Thoracic aorta (tissue), 2 donors: ENCODE measurements around the gene NSMCE1. TPM values are rescaled to one million over a fixed set of nuclear protein-coding genes. Genes with fewer than 3 reads are reported as not detected.

Source experiments
- ATAC-seq: fragments of 150-250 bp; one replicate; pipeline ENCODE4 v1.8.0; 2017; ENCODE audit warnings: low read depth; ENCODE audit not compliant: insufficient number of reproducible peaks, low FRiP score
- DNase-seq: peaks from one replicate; pipeline ENCODE4 v3.0.0-alpha.2; 2020; ENCODE audit warnings: low spot score
- H3K27ac ChIP-seq, 2 donors: fragments of 200-600 bp; sonication (generic); 1 replicate in 1 of 2; 2 replicates in 1 of 2; pipeline ENCODE4 v1.5.1; 2016; ENCODE audit warnings: mild to moderate bottlenecking in 2 of 2, moderate library complexity in 2 of 2
- H3K27me3 ChIP-seq: fragments of 200-600 bp; sonication (generic); replicated peaks from 2 replicates; pipeline ENCODE4 v1.6.0; 2016; ENCODE audit warnings: mild to moderate bottlenecking; ENCODE audit not compliant: insufficient read depth
- H3K36me3 ChIP-seq: fragments of 200-600 bp; sonication (generic); one replicate; pipeline ENCODE4 v1.5.1; 2016
- H3K4me1 ChIP-seq, 2 donors: fragments of 200-600 bp; sonication (generic); 1 replicate in 1 of 2; 2 replicates in 1 of 2; pipeline versions ENCODE4 v1.5.1 to v1.6.0; 2016; ENCODE audit warnings: low read depth in 2 of 2, mild to moderate bottlenecking in 1 of 2; ENCODE audit not compliant: control insufficient read depth in 1 of 2
- H3K4me3 ChIP-seq: fragments of 200-600 bp; sonication (generic); 2 replicates; pipeline ENCODE4 v1.5.1; 2016; ENCODE audit warnings: mild to moderate bottlenecking
- H3K9me3 ChIP-seq: fragments of 200-600 bp; sonication (generic); 2 replicates; pipeline ENCODE4 v1.5.1; 2016
- total RNA-seq, 2 donors: library from RNA; depleted of rRNA; stranded (reverse); fragments of >200 nt; gene quantifications; one replicate each; pipeline versions ENCODE4 v1.1.0 to v1.2.3, GENCODE V29; 2016
- TF ChIP-seq, protein P1 (sequence below): fragments of 200-600 bp; sonication (generic); IDR thresholded peaks from one replicate; pipeline ENCODE4 v1.5.1; 2019; ENCODE audit warnings: antibody characterized with exemption

The NSMCE1 gene
- total RNA-seq, 2 donors from 2014 or later = 23.8 to 44.5 TPM

DNA sequence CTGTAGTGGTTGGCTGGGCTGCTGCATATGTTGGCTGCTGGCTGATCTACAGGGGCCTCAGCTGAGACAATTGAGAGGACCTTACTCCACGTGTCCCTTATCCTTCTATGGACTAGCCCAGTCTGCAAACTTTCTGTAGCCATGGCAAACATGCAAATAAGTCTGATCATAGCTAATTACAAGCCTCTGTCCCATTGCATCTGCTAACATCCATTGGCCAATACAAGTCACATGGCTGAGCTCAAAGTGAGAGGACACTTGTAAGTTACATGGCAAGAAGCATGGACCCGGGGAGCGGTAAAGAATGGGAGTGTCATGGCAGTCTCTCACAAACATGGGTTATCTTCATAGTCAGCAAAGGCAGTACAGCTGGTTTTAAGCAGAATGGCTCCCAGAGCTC lies 33.6 kb upstream of the NSMCE1 start:
- TF ChIP-seq, protein P1, sequence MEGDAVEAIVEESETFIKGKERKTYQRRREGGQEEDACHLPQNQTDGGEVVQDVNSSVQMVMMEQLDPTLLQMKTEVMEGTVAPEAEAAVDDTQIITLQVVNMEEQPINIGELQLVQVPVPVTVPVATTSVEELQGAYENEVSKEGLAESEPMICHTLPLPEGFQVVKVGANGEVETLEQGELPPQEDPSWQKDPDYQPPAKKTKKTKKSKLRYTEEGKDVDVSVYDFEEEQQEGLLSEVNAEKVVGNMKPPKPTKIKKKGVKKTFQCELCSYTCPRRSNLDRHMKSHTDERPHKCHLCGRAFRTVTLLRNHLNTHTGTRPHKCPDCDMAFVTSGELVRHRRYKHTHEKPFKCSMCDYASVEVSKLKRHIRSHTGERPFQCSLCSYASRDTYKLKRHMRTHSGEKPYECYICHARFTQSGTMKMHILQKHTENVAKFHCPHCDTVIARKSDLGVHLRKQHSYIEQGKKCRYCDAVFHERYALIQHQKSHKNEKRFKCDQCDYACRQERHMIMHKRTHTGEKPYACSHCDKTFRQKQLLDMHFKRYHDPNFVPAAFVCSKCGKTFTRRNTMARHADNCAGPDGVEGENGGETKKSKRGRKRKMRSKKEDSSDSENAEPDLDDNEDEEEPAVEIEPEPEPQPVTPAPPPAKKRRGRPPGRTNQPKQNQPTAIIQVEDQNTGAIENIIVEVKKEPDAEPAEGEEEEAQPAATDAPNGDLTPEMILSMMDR = no peak
- H3K27ac ChIP-seq = no peak overlapping the region
- no peaks in the 10 kb centered on the region for H3K36me3 ChIP-seq
- DNase-seq = no peak
- ATAC-seq = no peak
- no peaks in the 10 kb centered on the region for H3K27me3 ChIP-seq
- H3K4me3 ChIP-seq = no peak overlapping the region
- no peaks in the 10 kb centered on the region for H3K9me3 ChIP-seq
- no peaks in the 10 kb centered on the region for H3K4me1 ChIP-seq

DNA sequence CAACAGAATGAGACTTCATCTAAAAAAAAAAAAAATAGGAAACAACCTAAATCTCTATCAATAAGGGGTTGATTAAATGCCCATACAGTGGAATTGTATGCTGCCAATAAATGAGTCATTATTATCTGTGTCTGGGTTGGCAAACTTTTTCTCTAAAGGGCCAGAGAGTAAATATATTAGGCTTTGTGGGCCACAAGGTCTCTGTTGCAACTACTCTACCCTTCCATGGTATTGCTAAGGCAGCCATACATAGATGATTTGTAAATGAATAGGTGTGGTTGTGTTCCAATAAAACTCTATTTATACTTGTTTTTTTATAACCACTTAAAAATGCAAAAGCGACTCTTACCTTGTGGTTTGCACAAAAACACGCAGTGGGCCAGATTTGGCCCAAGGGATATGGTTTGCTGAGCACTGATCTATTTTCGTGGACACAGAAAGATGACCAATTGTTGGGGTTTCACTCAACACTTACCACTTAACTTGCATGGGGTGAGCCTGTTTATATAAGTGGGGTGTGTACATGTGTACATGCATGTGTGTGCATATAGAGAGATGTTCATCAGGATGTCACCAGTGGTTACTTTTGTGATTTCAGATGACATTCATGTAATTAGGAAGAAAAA lies 32.8 kb upstream of the NSMCE1 start:
- no peak overlapping the region for H3K27ac ChIP-seq
- no peak for DNase-seq
- H3K4me1 ChIP-seq = no peaks in the 10 kb centered on the region
- H3K9me3 ChIP-seq = no peaks in the 10 kb centered on the region
- no peaks in the 10 kb centered on the region for H3K27me3 ChIP-seq
- no peak overlapping the region for H3K4me3 ChIP-seq
- no peaks in the 10 kb centered on the region for H3K36me3 ChIP-seq
- TF ChIP-seq, protein P1 = no peak
- ATAC-seq = no peak

DNA sequence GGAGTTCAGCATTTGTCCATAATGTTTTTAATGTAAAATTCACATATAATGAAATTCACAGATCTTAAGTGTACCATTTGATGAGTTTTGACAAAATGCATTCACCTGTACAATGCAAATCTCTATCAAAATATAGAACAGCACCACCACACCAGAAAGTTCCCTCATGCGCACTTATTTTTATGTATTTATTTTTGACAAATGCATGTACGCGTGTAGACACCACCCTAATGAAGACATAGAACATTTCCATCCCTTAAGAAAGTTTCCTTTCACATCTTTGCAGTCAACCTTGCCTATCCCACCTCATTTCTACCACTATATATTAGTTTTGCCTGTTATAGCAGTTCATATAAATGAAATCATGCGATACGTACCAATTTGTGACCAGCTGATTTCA lies 29.6 kb upstream of the NSMCE1 start:
- H3K4me1 ChIP-seq = no peaks in the 10 kb centered on the region
- H3K9me3 ChIP-seq = no peaks in the 10 kb centered on the region
- ATAC-seq (no peak), DNase-seq (no peak)
- H3K27me3 ChIP-seq = no peaks in the 10 kb centered on the region
- TF ChIP-seq, protein P1 = no peak
- H3K27ac ChIP-seq = no peak overlapping the region
- H3K36me3 ChIP-seq = no peaks in the 10 kb centered on the region
- no peak overlapping the region for H3K4me3 ChIP-seq

DNA sequence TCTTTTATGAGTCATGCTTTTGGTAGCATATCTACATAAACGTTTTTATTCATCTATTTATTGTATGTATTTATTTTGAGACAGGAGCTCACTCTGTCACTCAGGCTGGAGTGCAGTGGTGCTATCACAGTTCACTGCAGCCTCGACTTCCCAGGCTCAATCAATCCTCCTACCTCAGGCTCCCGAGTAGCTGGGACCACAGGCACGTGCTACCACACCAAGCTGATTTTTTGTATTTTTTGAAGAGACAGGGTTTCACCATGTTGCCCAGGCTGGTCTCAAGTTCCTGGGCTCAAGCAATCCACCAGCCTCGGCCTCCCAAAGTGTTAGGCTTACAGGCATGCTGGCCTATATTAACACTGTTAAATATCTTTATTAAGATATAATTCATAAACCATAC lies 24.8 kb upstream of the NSMCE1 start:
- Histone ChIP-seq H3K27ac (no peak overlapping the region), H3K9me3 (no peaks in the 10 kb centered on the region), H3K4me3 (no peak overlapping the region), H3K36me3 (no peaks in the 10 kb centered on the region), H3K27me3 (no peaks in the 10 kb centered on the region), H3K4me1 (no peaks in the 10 kb centered on the region)
- TF ChIP-seq, protein P1 = no peak
- no peak for DNase-seq
- ATAC-seq = no peak

DNA sequence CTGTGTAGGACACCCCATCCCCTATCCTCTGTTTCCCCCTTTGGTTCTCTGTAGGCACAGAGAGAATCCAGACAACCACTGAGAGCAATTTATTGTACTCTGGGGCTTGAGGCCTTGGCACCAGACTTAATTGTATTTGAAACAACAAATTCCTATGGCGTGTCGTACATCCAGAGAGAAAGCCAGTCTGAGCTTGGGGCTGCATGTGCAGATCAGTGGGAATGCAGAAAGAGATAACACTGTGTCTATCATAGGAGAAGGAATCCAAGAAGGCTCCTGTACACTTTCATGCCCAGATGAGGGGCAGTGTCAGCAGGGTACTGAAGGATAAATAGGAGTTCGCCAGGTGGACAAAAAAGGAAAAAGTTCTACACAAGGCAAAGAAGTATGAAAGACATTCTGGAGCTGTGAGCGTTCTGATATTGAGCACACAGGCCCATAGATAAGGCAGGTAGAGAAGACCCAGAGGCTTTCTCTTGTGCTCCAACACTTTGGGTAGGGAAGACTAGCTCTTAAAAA lies 23.2 kb upstream of the NSMCE1 start:
- DNase-seq = no peak
- TF ChIP-seq, protein P1 = no peak
- Histone ChIP-seq H3K27me3 (no peaks in the 10 kb centered on the region), H3K27ac (no peak overlapping the region), H3K9me3 (no peaks in the 10 kb centered on the region), H3K36me3 (no peaks in the 10 kb centered on the region), H3K4me3 (no peak overlapping the region), H3K4me1 (peaks cover 0 to 4% of the 10 kb centered on the region in 2 donors)
- ATAC-seq = no peak
